Gastrocnemius medialis (tissue), 4 donors: ENCODE results near the gene DNM2. TPM values are rescaled to one million over a fixed set of nuclear protein-coding genes. Genes with fewer than 3 reads are reported as not detected.

Experiments used
- ATAC-seq, 2 donors: fragments of 150-250 bp; one replicate each; pipeline ENCODE4 v1.9.1; 2016
- DNase-seq, 2 donors: peaks; one replicate each; pipeline ENCODE4 v3.0.0-alpha.2; 2019
- H3K27ac ChIP-seq, 4 donors: fragments of 200-600 bp; sonication (generic); 1 replicate in 1 of 4; 2 replicates in 3 of 4; pipeline ENCODE4 v1.5.1; 2016 to 2018; ENCODE audit warnings: mild to moderate bottlenecking in 2 of 4, moderate library complexity in 1 of 4
- H3K27me3 ChIP-seq, 3 donors: fragments of 200-600 bp; sonication (generic) in 2 of 3; 1 replicate in 1 of 3; 2 replicates in 2 of 3; pipeline versions ENCODE4 v1.5.1 to v1.6.0; 2016 to 2019; ENCODE audit warnings: mild to moderate bottlenecking in 1 of 3, moderate library complexity in 1 of 3
- H3K36me3 ChIP-seq, 2 donors: fragments of 200-600 bp; sonication (generic) in 1 of 2; one replicate each; pipeline ENCODE4 v1.5.1; 2017 to 2018
- H3K4me1 ChIP-seq, 2 donors: fragments of 200-600 bp; sonication (generic) in 1 of 2; one replicate each; pipeline ENCODE4 v1.5.1; 2016 to 2017; ENCODE audit warnings: mild to moderate bottlenecking in 2 of 2
- H3K4me3 ChIP-seq, 4 donors: fragments of 200-600 bp; sonication (generic) in 3 of 4; 1 replicate in 1 of 4; 2 replicates in 3 of 4; pipeline ENCODE4 v1.5.1; 2016 to 2019; ENCODE audit warnings: mild to moderate bottlenecking in 2 of 4
- H3K9me3 ChIP-seq, 3 donors: fragments of 200-600 bp; sonication (generic) in 2 of 3; 1 replicate in 1 of 3; 2 replicates in 2 of 3; pipeline ENCODE4 v1.5.1; 2016 to 2019
- CTCF ChIP-seq, 5 experiments: fragments of 450-650 bp in 3 of 5; fragments of 200-600 bp in 2 of 5; sonication (generic) in 2 of 5; IDR thresholded peaks in 4 of 5; conservative IDR thresholded peaks in 1 of 5; 1 replicate in 4 of 5; 2 replicates in 1 of 5; pipeline ENCODE4 v1.5.1; 2016 to 2019; ENCODE audit warnings: antibody characterized with exemption in 5 of 5, mild to moderate bottlenecking in 3 of 5, moderate library complexity in 3 of 5
- POLR2A ChIP-seq, 2 donors: fragments of 450-650 bp; IDR thresholded peaks; one replicate each; pipeline ENCODE4 v1.6.1; 2017; ENCODE audit warnings: antibody characterized with exemption in 2 of 2, mild to moderate bottlenecking in 2 of 2, moderate library complexity in 2 of 2
- in situ Hi-C, 4 donors: fragments of 200-750 bp; cut with MboI; loops; one replicate each; pipeline versions ENCODE4 v1.15.0 to v1.8.0; 2017; ENCODE audit warnings: low sequenced_read_pairs in 4 of 4
- intact Hi-C: fragments of 100-400 bp; cut with DNase I; formaldehyde crosslinking; loops from one replicate; pipeline ENCODE4 v1.15.1; 2023; ENCODE audit warnings: low total_unique reads
- total RNA-seq, 4 donors: library from RNA; depleted of rRNA; stranded (reverse); fragments of >200 nt; gene quantifications; one replicate each; pipeline versions ENCODE4 v1.1.0 to v1.2.3, GENCODE V29; 2016

The DNM2 gene
- total RNA-seq, 4 donors from 2014 or later, result 76.2 to 131 (median 108) TPM

GRCh38 chr19:10691178-10691881 lies 26.5 kb upstream of the DNM2 start:
- Histone ChIP-seq H3K4me1 (peaks cover 10 to 12% of the 10 kb centered on the region in 2 donors), H3K27ac (no peak overlapping the region)
- intact Hi-C loops, result no loop called here

GRCh38 chr19:10691883-10692282 lies 26.0 kb upstream of the DNM2 start:
- no peak overlapping the region for H3K4me3 ChIP-seq
- H3K9me3 ChIP-seq, result no peaks in the 10 kb centered on the region
- no peak for TF ChIP-seq POLR2A (IDR thresholded peaks at IDR 0.05)
- no peak for TF ChIP-seq CTCF (IDR thresholded peaks at IDR 0.05 in 4 of 5, conservative IDR thresholded peaks at IDR 0.05 in 1 of 5)
- H3K36me3 ChIP-seq, result peaks cover 0 to 56% of the 10 kb centered on the region in 2 donors
- no peak for DNase-seq
- peaks cover 10 to 12% of the 10 kb centered on the region in 2 donors for H3K4me1 ChIP-seq
- H3K27me3 ChIP-seq, result no peaks in the 10 kb centered on the region
- in situ Hi-C loops, result no loop called here
- H3K27ac ChIP-seq, result no peak overlapping the region
- no peak for ATAC-seq
- intact Hi-C loops, result no loop called here

More at GRCh38 chr19:10691178-10691881, 26.5 kb upstream of the DNM2 start:
- H3K27me3 ChIP-seq, result no peaks in the 10 kb centered on the region
- ATAC-seq (no peak), DNase-seq (no peak)
- H3K9me3 ChIP-seq, result no peaks in the 10 kb centered on the region
- peaks cover 0 to 61% of the 10 kb centered on the region in 2 donors for H3K36me3 ChIP-seq
- in situ Hi-C loops, result no loop called here
- H3K4me3 ChIP-seq, result no peak overlapping the region
- no peak for TF ChIP-seq POLR2A (IDR thresholded peaks at IDR 0.05)
- TF ChIP-seq CTCF (IDR thresholded peaks at IDR 0.05 in 4 of 5, conservative IDR thresholded peaks at IDR 0.05 in 1 of 5), result no peak

GRCh38 chr19:10692673-10693264 lies 25.1 kb upstream of the DNM2 start:
- no peak for ATAC-seq
- Histone ChIP-seq H3K27me3 (no peaks in the 10 kb centered on the region), H3K9me3 (no peaks in the 10 kb centered on the region), H3K27ac (no peak overlapping the region), H3K4me1 (peaks cover 10 to 12% of the 10 kb centered on the region in 2 donors), H3K36me3 (peaks cover 0 to 47% of the 10 kb centered on the region in 2 donors), H3K4me3 (no peak overlapping the region)
- DNase-seq, result no peak
- no peak for TF ChIP-seq POLR2A (IDR thresholded peaks at IDR 0.05)
- TF ChIP-seq CTCF (IDR thresholded peaks at IDR 0.05 in 4 of 5, conservative IDR thresholded peaks at IDR 0.05 in 1 of 5), result no peak
- intact Hi-C loops (no loop called here), in situ Hi-C loops (no loop called here)

- Histone ChIP-seq H3K27me3 (no peaks in the 10 kb centered on the region), H3K4me3 (no peak overlapping the region), H3K9me3 (no peaks in the 10 kb centered on the region), H3K27ac (no peak overlapping the region), H3K36me3 (peaks cover 0 to 26% of the 10 kb centered on the region in 2 donors), H3K4me1 (peaks cover 10 to 12% of the 10 kb centered on the region in 2 donors)
- ATAC-seq, result no peak
- intact Hi-C loops, result loop anchor here (5.0 kb wide), 1 partner anchor 113 kb away; no protein-coding TSS in a partner anchor
- DNase-seq, result no peak
- TF ChIP-seq CTCF (IDR thresholded peaks at IDR 0.05 in 4 of 5, conservative IDR thresholded peaks at IDR 0.05 in 1 of 5) (no peak), POLR2A (IDR thresholded peaks at IDR 0.05) (no peak)
- in situ Hi-C loops, result no loop called here
These were observed 23.1 kb upstream of the DNM2 start for GRCh38 chr19:10694706-10695307.
